K562 (cell line): ENCODE results near the gene FRRS1L. TPM values are rescaled to one million over a fixed set of nuclear protein-coding genes. Genes with fewer than 3 reads are reported as not detected.

ENCODE experiments used
- ATAC-seq: fragments of 200-7000 bp; cut with Tn5 transposase; 3 replicates; pipeline ENCODE4 v1.9.1; 2020; ENCODE audit warnings: moderate library complexity
- BruUV-seq: library from RNA; stranded (reverse); fragments of 400-500 nt; replicated peaks from 2 replicates; lab custom pipeline; 2021; lab: Mats Ljungman, UMichigan
- CTCF ChIA-PET: fragments of 300-600 bp; formaldehyde crosslinking; extraction: SDS; loops from one replicate; lab custom pipeline; 2021; ENCODE audit warnings: low intra/inter-chr PET ratio; lab: Yijun Ruan, JAX
- POLR2A ChIA-PET: fragments of 300-600, 350-650 bp; sonication (Branson Sonifier 250); formaldehyde crosslinking; extraction: SDS; loops from one replicate; lab custom pipeline; 2021; ENCODE audit warnings: antibody characterized with exemption, inconsistent platforms; lab: Yijun Ruan, JAX
- DNase-seq, 4 experiments: peaks; one replicate each; pipeline versions ENCODE4 v3.0.0 to v3.0.0-alpha.2; 2011 to 2018; ENCODE audit warnings: low spot score in 3 of 4, mixed read lengths in 3 of 4; ENCODE audit errors: extremely low read depth in 1 of 4
- FAIRE-seq: peaks from 2 replicates; lab custom pipeline; 2011; peaks lifted over from hg19 to GRCh38; lab: Jason Lieb, UNC
- H2AFZ ChIP-seq: 2 replicates; pipeline ENCODE4 v1.6.0; 2011; ENCODE audit warnings: low read depth, low read length, control low read depth, inconsistent platforms
- H3K27ac ChIP-seq: fragments of 200-600 bp; 3 replicates; pipeline ENCODE4 v1.8.0; 2011; ENCODE audit warnings: low read depth, mild to moderate bottlenecking, control low read depth, inconsistent platforms, low read length, moderate library complexity, mixed read lengths; ENCODE audit errors: extremely low read depth
- H3K27me3 ChIP-seq, 2 experiments: fragments of 300-600 bp in 1 of 2; 2 replicates in 1 of 2; 3 replicates in 1 of 2; pipeline versions ENCODE4 v1.6.0 to v1.8.0; 2011; ENCODE audit warnings: inconsistent platforms in 2 of 2, low read length in 2 of 2, mild to moderate bottlenecking in 1 of 2, mixed read lengths in 1 of 2, moderate library complexity in 1 of 2; ENCODE audit not compliant: control insufficient read depth in 2 of 2, insufficient read depth in 2 of 2
- H3K36me3 ChIP-seq: fragments of 300-600 bp; 3 replicates; pipeline ENCODE4 v1.8.0; 2011; ENCODE audit warnings: mild to moderate bottlenecking, low read length, inconsistent platforms; ENCODE audit not compliant: control insufficient read depth, insufficient read depth
- H3K4me1 ChIP-seq, 2 experiments: fragments of 200-600 bp in 1 of 2; replicated peaks in 1 of 2; 2 replicates in 1 of 2; 3 replicates in 1 of 2; pipeline versions ENCODE4 v1.5.1 to v1.8.0; 2011; ENCODE audit warnings: inconsistent platforms in 2 of 2, low read length in 2 of 2, mild to moderate bottlenecking in 1 of 2, mixed read lengths in 1 of 2, moderate library complexity in 1 of 2; ENCODE audit not compliant: control insufficient read depth in 2 of 2, insufficient read depth in 2 of 2
- H3K4me2 ChIP-seq: 2 replicates; pipeline ENCODE4 v1.6.1; 2011; ENCODE audit warnings: low read length, control low read depth, inconsistent platforms, mixed read lengths; ENCODE audit not compliant: insufficient read depth
- H3K4me3 ChIP-seq: fragments of 200-600 bp; sonication (generic), shearing (Covaris generic); 2 replicates; pipeline ENCODE4 v1.5.1; 2016; ENCODE audit warnings: control low read depth, inconsistent platforms
- H3K79me2 ChIP-seq: fragments of 200-600 bp; 3 replicates; pipeline ENCODE4 v1.8.0; 2011; ENCODE audit warnings: low read length, inconsistent platforms; ENCODE audit not compliant: control insufficient read depth, insufficient read depth
- H3K9ac ChIP-seq, 2 experiments: 2 replicates each; pipeline versions ENCODE4 v1.6.0 to v1.6.1; 2011; ENCODE audit warnings: low read depth in 2 of 2, low read length in 2 of 2, control low read depth in 1 of 2, inconsistent platforms in 1 of 2, mild to moderate bottlenecking in 1 of 2, mixed read lengths in 1 of 2; ENCODE audit not compliant: insufficient read depth in 1 of 2
- H3K9me1 ChIP-seq: one replicate; pipeline ENCODE4 v1.6.0; 2011; ENCODE audit warnings: inconsistent platforms, mild to moderate bottlenecking, low read length, moderate library complexity; ENCODE audit not compliant: control insufficient read depth, insufficient read depth
- H3K9me3 ChIP-seq: replicated peaks from 2 replicates; pipeline ENCODE4 v1.5.1; 2011; ENCODE audit warnings: low read depth, low read length, inconsistent platforms; ENCODE audit not compliant: control insufficient read depth, insufficient read depth
- H4K20me1 ChIP-seq: replicated peaks from 2 replicates; pipeline ENCODE4 v1.6.1; 2011; ENCODE audit warnings: low read length, inconsistent platforms, mixed read lengths; ENCODE audit not compliant: control insufficient read depth, insufficient read depth
- BCL6 ChIP-seq: fragments of 250-450 bp; sonication (Bioruptor Pico); IDR thresholded peaks from 2 replicates; pipeline ENCODE4 v1.4.0; 2020
- ETS2 ChIP-seq: IDR thresholded peaks from 2 replicates; pipeline ENCODE4 v1.6.1; 2016; ENCODE audit warnings: borderline replicate concordance, missing genetic modification characterization, mild to moderate bottlenecking, moderate library complexity, missing compliant biosample characterization; ENCODE audit not compliant: poor library complexity, severe bottlenecking
- GATA2 ChIP-seq: sonication (generic); formaldehyde crosslinking; IDR thresholded peaks from 2 replicates; pipeline ENCODE4 v1.4.0; 2020; ENCODE audit warnings: mild to moderate bottlenecking, missing genetic modification reagents
- JUNB ChIP-seq: fragments of 450-650 bp; formaldehyde crosslinking; conservative IDR thresholded peaks from 2 replicates; pipeline ENCODE4 v1.4.0; 2020; ENCODE audit warnings: mild to moderate bottlenecking
- MTA3 ChIP-seq: fragments of 450-650 bp; formaldehyde crosslinking; IDR thresholded peaks from 2 replicates; pipeline ENCODE4 v1.6.1; 2017; ENCODE audit warnings: mild to moderate bottlenecking, borderline replicate concordance
- POU5F1 ChIP-seq: fragments of 150-350 bp; IDR thresholded peaks from 2 replicates; pipeline ENCODE4 v1.6.1; 2014; ENCODE audit warnings: borderline replicate concordance, low read length, low read depth, mild to moderate bottlenecking; ENCODE audit not compliant: partially characterized antibody
- TAF1 ChIP-seq: IDR thresholded peaks from 2 replicates; pipeline ENCODE4 v1.6.1; 2011; ENCODE audit warnings: mild to moderate bottlenecking, low read length, moderate library complexity; ENCODE audit not compliant: insufficient read depth, control insufficient read depth, severe bottlenecking; ENCODE audit errors: extremely low read depth
- ZBTB1 ChIP-seq: sonication (generic); formaldehyde crosslinking; IDR thresholded peaks from 2 replicates; pipeline ENCODE4 v1.8.1; 2023; ENCODE audit warnings: missing genetic modification reagents, low read depth, mild to moderate bottlenecking, borderline replicate concordance
- ZNF583 ChIP-seq: fragments of 250-450 bp; sonication (Bioruptor Pico); IDR thresholded peaks from 2 replicates; pipeline ENCODE4 v1.4.0; 2020
- ZNF780A ChIP-seq: fragments of 250-450 bp; sonication (Bioruptor Pico); IDR thresholded peaks from 2 replicates; pipeline ENCODE4 v1.5.0; 2021; ENCODE audit warnings: mild to moderate bottlenecking
- WGBS: fragments of 100-300 bp; shearing (Covaris generic); methylation state at CpG from one replicate; pipeline ENCODE4 v1.1.6; 2016; ENCODE audit warnings: low coverage, mixed read lengths; ENCODE audit not compliant: insufficient coverage; ENCODE audit errors: missing lambda C conversion rate; 5-methylcytosine and 5-hydroxymethylcytosine counted together
- in situ Hi-C: fragments of 300-500 bp; cut with MboI; formaldehyde crosslinking; loops from 4 replicates; pipeline ENCODE4 v1.15.0; 2018; ENCODE audit warnings: inconsistent platforms, mixed read lengths
- intact Hi-C: fragments of 100-400 bp; cut with micrococcal nuclease; formaldehyde crosslinking; loops from 2 replicates; pipeline ENCODE4 v1.14.2; 2022
- polyA plus RNA-seq, 8 experiments: library from polyadenylated mRNA; depleted of rRNA in 4 of 8; stranded (reverse) in 5 of 8; unstranded in 3 of 8; fragments of >200 nt; fragmentation: Nextera tagmentation in 2 of 8; fragmentation: Illumina TruSeq in 1 of 8; extraction: Ambion mirVana in 2 of 8; extraction: Trizol in 1 of 8; gene quantifications; 2 replicates each; pipeline versions ENCODE4 v1.2.1 to v1.2.3, GENCODE V29; 2011 to 2014; ENCODE audit warnings: inconsistent platforms in 1 of 8, missing spikeins in 1 of 8
- total RNA-seq, 7 experiments: library from RNA; depleted of rRNA in 6 of 7; stranded (reverse); fragments of >200 nt in 6 of 7; fragmentation: Illumina TruSeq in 2 of 7; extraction: Trizol in 2 of 7; gene quantifications; 2 replicates each; pipeline versions ENCODE4 v1.2.1 to v1.2.3, GENCODE V29; 2011 to 2021; ENCODE audit warnings: low replicate concordance in 1 of 7
- TF ChIP-seq, protein P1 (sequence below): fragments of 450-650 bp; formaldehyde crosslinking; IDR thresholded peaks from 2 replicates; pipeline ENCODE4 v1.4.0; 2022; ENCODE audit warnings: missing genetic modification characterization
- TF ChIP-seq, protein P2 (sequence below): fragments of 200-800 bp; sonication (Bioruptor generic); IDR thresholded peaks from 2 replicates; pipeline ENCODE4 v1.6.1; 2016; ENCODE audit warnings: missing genetic modification characterization, missing compliant biosample characterization

FRRS1L gene
- total and polyA plus RNA-seq, 9 of the 15 experiments (the other 6 are each of a cell fraction or from before 2014, with no cell fraction given) = under 0.01 to 0.04 (median 0.03) TPM; not detected in 5

DNA sequence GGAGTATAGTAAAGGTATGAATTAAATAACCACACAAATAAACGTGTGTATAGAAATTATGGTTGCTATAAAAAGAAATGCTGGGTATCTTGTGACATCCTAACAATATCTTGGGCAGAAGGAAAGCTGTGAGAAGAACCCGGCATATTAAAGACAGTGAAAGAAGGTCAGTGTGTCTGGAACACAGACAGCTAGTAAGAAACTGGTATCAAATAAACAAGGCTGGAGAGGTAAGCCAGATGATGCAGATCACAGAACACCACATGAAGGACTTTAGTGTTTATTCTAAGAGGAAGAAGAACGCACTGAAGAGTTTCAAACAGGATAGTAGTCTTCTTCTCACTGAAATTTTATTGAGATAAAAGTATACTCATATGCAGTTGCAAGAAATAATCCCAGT, 71.7 kb downstream of the FRRS1L start:
- ATAC-seq (no peak), DNase-seq (no peak), FAIRE-seq (no peak)
- in situ Hi-C loops (no loop called here), intact Hi-C loops (loop anchor here (5.0 kb wide), 1 partner anchor 87 kb away; no protein-coding TSS in a partner anchor)
- TF ChIP-seq ZBTB1 = no peak
- no peak for TF ChIP-seq GATA2 (CRISPR knock-in tag)
- TF ChIP-seq ETS2 (tag) = no peak
- TF ChIP-seq, protein P1, sequence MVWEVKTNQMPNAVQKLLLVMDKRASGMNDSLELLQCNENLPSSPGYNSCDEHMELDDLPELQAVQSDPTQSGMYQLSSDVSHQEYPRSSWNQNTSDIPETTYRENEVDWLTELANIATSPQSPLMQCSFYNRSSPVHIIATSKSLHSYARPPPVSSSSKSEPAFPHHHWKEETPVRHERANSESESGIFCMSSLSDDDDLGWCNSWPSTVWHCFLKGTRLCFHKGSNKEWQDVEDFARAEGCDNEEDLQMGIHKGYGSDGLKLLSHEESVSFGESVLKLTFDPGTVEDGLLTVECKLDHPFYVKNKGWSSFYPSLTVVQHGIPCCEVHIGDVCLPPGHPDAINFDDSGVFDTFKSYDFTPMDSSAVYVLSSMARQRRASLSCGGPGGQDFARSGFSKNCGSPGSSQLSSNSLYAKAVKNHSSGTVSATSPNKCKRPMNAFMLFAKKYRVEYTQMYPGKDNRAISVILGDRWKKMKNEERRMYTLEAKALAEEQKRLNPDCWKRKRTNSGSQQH = no peak
- TF ChIP-seq TAF1 = no peak
- TF ChIP-seq JUNB = no peak
- TF ChIP-seq ZNF583 = no peak
- TF ChIP-seq BCL6 (CRISPR knock-in tag) = no peak
- no peak for TF ChIP-seq POU5F1
- TF ChIP-seq, protein P2, sequence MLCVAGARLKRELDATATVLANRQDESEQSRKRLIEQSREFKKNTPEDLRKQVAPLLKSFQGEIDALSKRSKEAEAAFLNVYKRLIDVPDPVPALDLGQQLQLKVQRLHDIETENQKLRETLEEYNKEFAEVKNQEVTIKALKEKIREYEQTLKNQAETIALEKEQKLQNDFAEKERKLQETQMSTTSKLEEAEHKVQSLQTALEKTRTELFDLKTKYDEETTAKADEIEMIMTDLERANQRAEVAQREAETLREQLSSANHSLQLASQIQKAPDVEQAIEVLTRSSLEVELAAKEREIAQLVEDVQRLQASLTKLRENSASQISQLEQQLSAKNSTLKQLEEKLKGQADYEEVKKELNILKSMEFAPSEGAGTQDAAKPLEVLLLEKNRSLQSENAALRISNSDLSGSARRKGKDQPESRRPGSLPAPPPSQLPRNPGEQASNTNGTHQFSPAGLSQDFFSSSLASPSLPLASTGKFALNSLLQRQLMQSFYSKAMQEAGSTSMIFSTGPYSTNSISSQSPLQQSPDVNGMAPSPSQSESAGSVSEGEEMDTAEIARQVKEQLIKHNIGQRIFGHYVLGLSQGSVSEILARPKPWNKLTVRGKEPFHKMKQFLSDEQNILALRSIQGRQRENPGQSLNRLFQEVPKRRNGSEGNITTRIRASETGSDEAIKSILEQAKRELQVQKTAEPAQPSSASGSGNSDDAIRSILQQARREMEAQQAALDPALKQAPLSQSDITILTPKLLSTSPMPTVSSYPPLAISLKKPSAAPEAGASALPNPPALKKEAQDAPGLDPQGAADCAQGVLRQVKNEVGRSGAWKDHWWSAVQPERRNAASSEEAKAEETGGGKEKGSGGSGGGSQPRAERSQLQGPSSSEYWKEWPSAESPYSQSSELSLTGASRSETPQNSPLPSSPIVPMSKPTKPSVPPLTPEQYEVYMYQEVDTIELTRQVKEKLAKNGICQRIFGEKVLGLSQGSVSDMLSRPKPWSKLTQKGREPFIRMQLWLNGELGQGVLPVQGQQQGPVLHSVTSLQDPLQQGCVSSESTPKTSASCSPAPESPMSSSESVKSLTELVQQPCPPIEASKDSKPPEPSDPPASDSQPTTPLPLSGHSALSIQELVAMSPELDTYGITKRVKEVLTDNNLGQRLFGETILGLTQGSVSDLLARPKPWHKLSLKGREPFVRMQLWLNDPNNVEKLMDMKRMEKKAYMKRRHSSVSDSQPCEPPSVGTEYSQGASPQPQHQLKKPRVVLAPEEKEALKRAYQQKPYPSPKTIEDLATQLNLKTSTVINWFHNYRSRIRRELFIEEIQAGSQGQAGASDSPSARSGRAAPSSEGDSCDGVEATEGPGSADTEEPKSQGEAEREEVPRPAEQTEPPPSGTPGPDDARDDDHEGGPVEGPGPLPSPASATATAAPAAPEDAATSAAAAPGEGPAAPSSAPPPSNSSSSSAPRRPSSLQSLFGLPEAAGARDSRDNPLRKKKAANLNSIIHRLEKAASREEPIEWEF (CRISPR knock-in tag) = no peak
- no peak for TF ChIP-seq ZNF780A
- no peak for TF ChIP-seq MTA3
- Histone ChIP-seq H3K9me3 (no peaks in the 10 kb centered on the region), H3K36me3 (peaks cover 88% of the 10 kb centered on the region), H3K9ac (no peak overlapping the region), H3K4me2 (no peak overlapping the region), H3K79me2 (peaks cover 85% of the 10 kb centered on the region), H3K27ac (no peak overlapping the region), H2AFZ (no peak overlapping the region), H3K9me1 (no peaks in the 10 kb centered on the region), H3K4me1 (peaks cover 0 to 23% of the 10 kb centered on the region in 2 experiments; a peak in 4 of 5 replicates), H3K27me3 (no peaks in the 10 kb centered on the region), H4K20me1 (no peaks in the 10 kb centered on the region), H3K4me3 (no peak overlapping the region)
- CTCF ChIA-PET = interaction anchor here (0.6 kb wide), 1 partner anchor 15 kb away, joined by 3 read pairs; no protein-coding TSS in a partner anchor
- POLR2A ChIA-PET = interaction anchor here (1.4 kb wide), 1 partner anchor 16 kb away, joined by 6 read pairs; no protein-coding TSS in a partner anchor
- no TSS peak for BruUV-seq
- 75% methylated on average over 3 of the region's 3 CpGs for WGBS
